ENCODE data around the gene PTGES3L.
"Not testable (repeated sequence)": the region's sequence is repeated elsewhere in the genome, so short reads cannot be mapped to it uniquely, and the experiment has no call there.

PTGES3L gene

GRCh38 chr17:42924891-42925290, 55.0 kb downstream of the PTGES3L start:
- Mint-ChIP-seq H3K27me3 (ENCODE audit: low read depth) (peaks cover 23% of the 10 kb centered on the region), H3K36me3 (ENCODE audit: low read depth) (no peaks in the 10 kb centered on the region), H3K9me3 (no peaks in the 10 kb centered on the region), H3K4me1 (ENCODE audit: low read depth) (peaks cover 11% of the 10 kb centered on the region), H3K4me3 (no peak overlapping the region), H3K27ac (no peak overlapping the region)

GRCh38 chr17:42923472-42923871, 56.4 kb downstream of the PTGES3L start:
- not testable (repeated sequence) for H3K27ac Mint-ChIP-seq; H3K4me1 Mint-ChIP-seq (ENCODE audit: low read depth); H3K9me3 Mint-ChIP-seq; H3K36me3 Mint-ChIP-seq (ENCODE audit: low read depth); H3K4me3 Mint-ChIP-seq
- peaks cover 25% of the 10 kb centered on the region for H3K27me3 Mint-ChIP-seq (ENCODE audit: low read depth)

GRCh38 chr17:42922294-42922693, 57.6 kb downstream of the PTGES3L start:
- peaks cover 25% of the 10 kb centered on the region for H3K27me3 Mint-ChIP-seq (ENCODE audit: low read depth)
- H3K36me3 Mint-ChIP-seq (ENCODE audit: low read depth), result no peaks in the 10 kb centered on the region
- no peaks in the 10 kb centered on the region for H3K9me3 Mint-ChIP-seq
- H3K4me3 Mint-ChIP-seq, result no peak overlapping the region
- no peak overlapping the region for H3K27ac Mint-ChIP-seq
- peaks cover 4% of the 10 kb centered on the region for H3K4me1 Mint-ChIP-seq (ENCODE audit: low read depth)

GRCh38 chr17:42920922-42921321, 59.0 kb downstream of the PTGES3L start:
- Mint-ChIP-seq H3K4me1 (ENCODE audit: low read depth) (peaks cover 4% of the 10 kb centered on the region), H3K4me3 (no peak overlapping the region), H3K36me3 (ENCODE audit: low read depth) (no peaks in the 10 kb centered on the region), H3K9me3 (no peaks in the 10 kb centered on the region), H3K27me3 (ENCODE audit: low read depth) (peaks cover 25% of the 10 kb centered on the region), H3K27ac (no peak overlapping the region)

GRCh38 chr17:42920106-42920900, 59.6 kb downstream of the PTGES3L start:
- Mint-ChIP-seq H3K36me3 (ENCODE audit: low read depth) (no peaks in the 10 kb centered on the region), H3K4me1 (ENCODE audit: low read depth) (peaks cover 4% of the 10 kb centered on the region), H3K27ac (no peak overlapping the region)

GRCh38 chr17:42919522-42920077, 60.3 kb downstream of the PTGES3L start:
- not testable (repeated sequence) for H3K36me3 Mint-ChIP-seq (ENCODE audit: low read depth); H3K9me3 Mint-ChIP-seq; H3K4me3 Mint-ChIP-seq; H3K4me1 Mint-ChIP-seq (ENCODE audit: low read depth); H3K27ac Mint-ChIP-seq
- peaks cover 25% of the 10 kb centered on the region for H3K27me3 Mint-ChIP-seq (ENCODE audit: low read depth)

More at GRCh38 chr17:42920106-42920900, 59.6 kb downstream of the PTGES3L start:
- Mint-ChIP-seq H3K9me3 (no peaks in the 10 kb centered on the region), H3K4me3 (no peak overlapping the region), H3K27me3 (ENCODE audit: low read depth) (peaks cover 25% of the 10 kb centered on the region)

GRCh38 chr17:42918902-42919521, 60.9 kb downstream of the PTGES3L start:
- peaks cover 25% of the 10 kb centered on the region for H3K27me3 Mint-ChIP-seq (ENCODE audit: low read depth)
- H3K4me1 Mint-ChIP-seq (ENCODE audit: low read depth), result peaks cover 4% of the 10 kb centered on the region
- no peaks in the 10 kb centered on the region for H3K9me3 Mint-ChIP-seq
- no peaks in the 10 kb centered on the region for H3K36me3 Mint-ChIP-seq (ENCODE audit: low read depth)
- no peak overlapping the region for H3K4me3 Mint-ChIP-seq
- no peak overlapping the region for H3K27ac Mint-ChIP-seq

Data from T-helper 1 cell treated with Interleukin-12 subunit alpha and Interleukin-12 subunit beta and Interleukin-4 antibody, amounts not matched to agents 30 μg/mL and 1 μg/mL, for 36 hours (primary cell).